HuH-7.5 (cell line): Measurements from ENCODE around the gene LNX2.

Experiments used
- DNase-seq: peaks from one replicate; pipeline ENCODE4 v3.0.0; 2011; ENCODE audit warnings: low spot score

LNX2 gene

DNA sequence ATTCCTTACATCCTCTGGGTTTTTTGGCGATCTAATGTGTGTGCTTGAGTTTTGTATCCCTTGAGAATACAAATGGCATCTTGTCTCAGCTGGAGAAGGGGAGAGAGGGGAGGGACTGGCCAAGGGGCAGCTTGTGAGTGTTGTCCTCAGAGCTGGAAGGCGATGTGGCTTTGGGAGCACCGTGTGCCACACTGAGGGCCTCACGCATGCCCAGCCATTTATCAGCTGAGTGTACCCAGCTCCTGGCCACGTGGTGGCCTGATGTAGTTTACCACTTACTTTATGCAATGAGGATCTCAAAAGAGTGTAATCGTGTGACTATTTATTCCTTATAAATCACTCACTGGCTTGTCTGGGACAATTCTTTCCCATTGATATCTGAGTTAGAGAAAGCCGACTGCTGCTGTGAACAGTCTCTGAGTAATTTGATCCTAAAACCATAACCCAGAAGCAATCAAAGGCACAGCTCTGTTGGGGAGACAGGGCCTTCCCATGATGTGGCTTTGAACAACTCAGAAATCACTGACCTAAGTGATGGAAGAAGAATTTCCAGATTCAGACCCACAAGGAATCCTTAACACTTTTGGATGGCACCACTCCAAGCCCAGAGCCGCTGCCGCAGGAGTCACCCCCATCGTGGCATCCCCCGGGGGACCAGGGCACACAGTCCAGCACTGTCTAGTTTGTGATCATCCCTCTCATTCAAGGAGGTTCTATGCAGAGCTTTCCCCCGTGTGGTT, 116.0 kb downstream of the LNX2 start:
- DNase-seq: no peak

- DNase-seq: no peak
These were observed 119.4 kb downstream of the LNX2 start for GRCh38 chr13:27500806-27501534.

GRCh38 chr13:27497563-27498230, 122.6 kb downstream of the LNX2 start:
- DNase-seq: no peak

DNA sequence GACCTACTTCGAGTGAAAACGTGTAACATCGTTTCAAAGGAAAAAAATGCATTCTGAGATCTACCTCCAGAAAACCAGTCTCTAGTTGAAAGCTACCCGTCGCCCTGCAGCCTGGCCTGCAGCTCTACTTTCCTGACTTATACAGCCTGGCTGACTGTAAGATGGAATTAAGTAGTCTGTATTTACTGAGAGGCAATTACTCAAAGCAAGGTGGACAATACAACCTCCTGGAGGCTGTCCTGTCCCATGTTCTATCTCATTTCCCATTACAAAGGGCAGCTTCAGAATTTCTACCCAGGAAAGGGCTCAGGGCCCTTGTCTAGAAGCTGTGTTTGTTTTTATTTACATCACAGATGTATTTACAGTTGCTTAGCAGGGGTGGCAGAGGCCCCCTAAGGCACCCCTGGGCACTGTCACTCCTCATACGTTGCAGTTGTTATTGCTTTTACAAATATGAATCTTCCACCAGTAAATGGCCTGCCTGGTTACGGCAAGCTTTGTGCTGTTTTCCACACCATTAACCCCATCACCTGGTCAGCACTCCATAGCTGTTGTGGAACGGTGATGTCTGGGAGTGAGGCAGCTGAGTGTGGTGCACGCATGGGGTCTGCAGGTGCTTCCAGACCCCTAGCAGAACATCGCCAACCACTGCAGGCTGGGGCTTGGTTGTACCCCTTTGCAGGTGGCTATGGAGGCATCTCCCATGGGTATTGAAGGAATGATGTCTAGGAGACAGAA, 123.6 kb downstream of the LNX2 start:
- no peak for DNase-seq

DNA sequence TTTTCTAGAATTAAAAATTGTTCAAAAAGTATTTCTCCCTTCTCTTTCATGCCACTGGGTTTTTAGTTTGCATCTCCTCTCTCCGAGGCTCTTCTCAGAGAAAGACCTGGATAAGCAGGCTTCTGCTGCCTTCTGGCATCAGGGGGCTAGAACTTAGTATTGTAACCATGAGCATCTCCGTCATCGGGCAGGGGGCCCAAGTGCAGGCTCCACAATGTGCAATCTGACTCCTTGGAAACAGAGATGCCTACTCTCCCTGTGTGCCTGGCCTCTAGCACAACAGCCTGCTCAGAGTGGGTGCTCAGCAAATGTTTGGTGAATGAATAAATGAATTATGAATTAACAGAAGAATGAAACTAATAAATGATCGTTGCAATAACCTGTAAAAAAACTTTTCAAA, 124.3 kb downstream of the LNX2 start:
- no peak for DNase-seq
